GM12865 (cell line): ENCODE results near the gene CNKSR3.

Experiments
- DNase-seq: peaks from one replicate; pipeline ENCODE4 v3.0.0; 2010; ENCODE audit warnings: low read depth
- H3K4me3 ChIP-seq: 2 replicates; pipeline ENCODE4 v1.5.1; 2011; ENCODE audit warnings: mild to moderate bottlenecking, low read depth, low read length, control low read depth
- CTCF ChIP-seq: IDR thresholded peaks from 2 replicates; pipeline ENCODE4 v1.5.1; 2011; ENCODE audit warnings: low read length, control low read depth, low read depth, inconsistent platforms; ENCODE audit not compliant: insufficient read depth; ENCODE audit errors: missing control alignments

CNKSR3 gene

GRCh38 chr6:154426997-154427396 is 83.5 kb downstream of the CNKSR3 start:
- no peak overlapping the region for H3K4me3 ChIP-seq
- TF ChIP-seq CTCF = no peak
- no peak for DNase-seq

- H3K4me3 ChIP-seq = no peak overlapping the region
- TF ChIP-seq CTCF = no peak
- DNase-seq = no peak
Observed at GRCh38 chr6:154425034-154425433, 85.5 kb downstream of the CNKSR3 start.

GRCh38 chr6:154414021-154414813 is 96.3 kb downstream of the CNKSR3 start:
- no peak for DNase-seq
- no peak for TF ChIP-seq CTCF
- no peak overlapping the region for H3K4me3 ChIP-seq

- no peak for DNase-seq
- H3K4me3 ChIP-seq = no peak overlapping the region
- no peak for TF ChIP-seq CTCF
Observed at GRCh38 chr6:154412106-154412820, 98.2 kb downstream of the CNKSR3 start.

GRCh38 chr6:154411076-154411475 is 99.4 kb downstream of the CNKSR3 start:
- no peak for TF ChIP-seq CTCF
- DNase-seq = no peak
- no peak overlapping the region for H3K4me3 ChIP-seq

- no peak for TF ChIP-seq CTCF
- peak; percentile 24 for DNase-seq
- H3K4me3 ChIP-seq = no peak overlapping the region
Observed at GRCh38 chr6:154410619-154411072, 99.8 kb downstream of the CNKSR3 start.
